Measurements from ENCODE around the gene KDM2B. TPM values are rescaled to one million over a fixed set of nuclear protein-coding genes. Genes with fewer than 3 reads are reported as not detected.
A peak's percentile ranks its signal among the peaks of the same experiment; 100 is the strongest.

The KDM2B gene
- total and polyA plus RNA-seq, 2 donors (not counting 1 experiment from before 2014, with no cell fraction given): 108 to 126 TPM

GRCh38 chr12:121577443-121578180 lies 3.2 kb downstream of the KDM2B start:
- H3K4me2 ChIP-seq (replicated peaks; ENCODE audit: low read depth, low read length, poor library complexity, severe bottlenecking): peak overlapping the region; percentile 97
- H3K4me3 Mint-ChIP-seq: peak overlapping the region; percentile 59
- no peaks in the 10 kb centered on the region for H3K9me3 ChIP-seq (ENCODE audit: control extremely low read depth in 1 of 3, control insufficient read depth in 2 of 3, insufficient read depth in 1 of 3, low read length in 2 of 3)
- no peaks in the 10 kb centered on the region for H3K27me3 Mint-ChIP-seq
- H3K9ac ChIP-seq (ENCODE audit: low read length): no peak overlapping the region
- no peak for ATAC-seq (ENCODE audit: low read depth)
- no peak overlapping the region for H3K27ac ChIP-seq (ENCODE audit: low read length in 2 of 2)
- ChIA-PET POLR2A (interaction anchor here (0.6 to 5.6 kb wide), 6 partner anchors 13 to 97 kb away, joined by 3 to 74 read pairs (median 10); no protein-coding TSS in a partner anchor), CTCF (interaction anchor here (1.0 to 9.0 kb wide), 9 partner anchors 9 to 76 kb away, joined by 3 to 72 read pairs (median 4); partner anchors contain the start of gene ORAI1)
- no peaks in the 10 kb centered on the region for H3K27me3 ChIP-seq (replicated peaks in 1 of 4; ENCODE audit: control extremely low read depth in 1 of 4, control insufficient read depth in 3 of 4, insufficient read depth in 4 of 4, low read length in 3 of 4)
- peaks cover 32% of the 10 kb centered on the region for H3K4me1 Mint-ChIP-seq
- TF ChIP-seq EZH2 (IDR thresholded peaks at IDR 0.05; ENCODE audit: borderline replicate concordance, insufficient read depth, low read depth, low read length, poor library complexity, severe bottlenecking): no peak
- TF ChIP-seq CTCF (IDR thresholded peaks at IDR 0.05): no peak
- no peak for DNase-seq
- no peaks in the 10 kb centered on the region for H3K79me2 ChIP-seq (ENCODE audit: control insufficient read depth, insufficient read depth, low read length)
- H3K9me3 Mint-ChIP-seq (ENCODE audit: insufficient read depth): no peaks in the 10 kb centered on the region
- peak overlapping the region; percentile 78 for H3K27ac Mint-ChIP-seq
- no peak overlapping the region for H2AFZ ChIP-seq (ENCODE audit: insufficient read depth, low read depth, low read length, poor library complexity, severe bottlenecking)
- H3K4me1 ChIP-seq (ENCODE audit: control insufficient read depth in 2 of 2, insufficient read depth in 2 of 2, low read length in 2 of 2): peaks cover 21 to 41% of the 10 kb centered on the region in 2 donors
- WGBS (ENCODE audit: insufficient coverage): 98% methylated on average over 6 of the region's 10 CpGs
- intact Hi-C loops (cut with micrococcal nuclease): no loop called here
- no peaks in the 10 kb centered on the region for H4K20me1 ChIP-seq (ENCODE audit: control insufficient read depth, insufficient read depth, low read length, poor library complexity, severe bottlenecking)
- no peak overlapping the region for H3K4me3 ChIP-seq (ENCODE audit: control extremely low read depth in 1 of 5, extremely low read depth in 1 of 5, insufficient read depth in 1 of 5, low read depth in 2 of 5, low read length in 4 of 5)
- H3K36me3 ChIP-seq (replicated peaks in 1 of 2; ENCODE audit: control extremely low read depth in 1 of 2, control insufficient read depth in 1 of 2, extremely low read depth in 1 of 2, insufficient read depth in 2 of 2, low read length in 1 of 2): peaks cover 0 to 16% of the 10 kb centered on the region in 2 experiments

- ATAC-seq (ENCODE audit: low read depth): no peak
- WGBS (ENCODE audit: insufficient coverage): 74% methylated on average over 3 of the region's 4 CpGs
- no peaks in the 10 kb centered on the region for H4K20me1 ChIP-seq (ENCODE audit: control insufficient read depth, insufficient read depth, low read length, poor library complexity, severe bottlenecking)
- peaks cover 0 to 16% of the 10 kb centered on the region in 2 experiments for H3K36me3 ChIP-seq (replicated peaks in 1 of 2; ENCODE audit: control extremely low read depth in 1 of 2, control insufficient read depth in 1 of 2, extremely low read depth in 1 of 2, insufficient read depth in 2 of 2, low read length in 1 of 2)
- Mint-ChIP-seq H3K27me3 (no peaks in the 10 kb centered on the region), H3K4me3 (peak overlapping the region; percentile 59), H3K9me3 (ENCODE audit: insufficient read depth) (no peaks in the 10 kb centered on the region), H3K27ac (peak overlapping the region; percentile 78), H3K4me1 (peaks cover 26% of the 10 kb centered on the region)
- ChIA-PET CTCF (interaction anchor here (1.2 to 9.0 kb wide), 6 partner anchors 11 to 61 kb away, joined by 3 to 72 read pairs (median 12); partner anchors contain the start of gene ORAI1), POLR2A (interaction anchor here (0.6 to 5.6 kb wide), 5 partner anchors 13 to 98 kb away, joined by 3 to 74 read pairs (median 6); no protein-coding TSS in a partner anchor)
- DNase-seq: no peak
- intact Hi-C loops (cut with micrococcal nuclease): no loop called here
- no peaks in the 10 kb centered on the region for H3K9me3 ChIP-seq (ENCODE audit: control extremely low read depth in 1 of 3, control insufficient read depth in 2 of 3, insufficient read depth in 1 of 3, low read length in 2 of 3)
- TF ChIP-seq CTCF (IDR thresholded peaks at IDR 0.05) (no peak), EZH2 (IDR thresholded peaks at IDR 0.05; ENCODE audit: borderline replicate concordance, insufficient read depth, low read depth, low read length, poor library complexity, severe bottlenecking) (no peak)
- H2AFZ ChIP-seq (ENCODE audit: insufficient read depth, low read depth, low read length, poor library complexity, severe bottlenecking): no peak overlapping the region
- H3K27ac ChIP-seq (ENCODE audit: low read length in 2 of 2): no peak overlapping the region
- no peaks in the 10 kb centered on the region for H3K27me3 ChIP-seq (replicated peaks in 1 of 4; ENCODE audit: control extremely low read depth in 1 of 4, control insufficient read depth in 3 of 4, insufficient read depth in 4 of 4, low read length in 3 of 4)
- no peak overlapping the region for H3K4me3 ChIP-seq (ENCODE audit: control extremely low read depth in 1 of 5, extremely low read depth in 1 of 5, insufficient read depth in 1 of 5, low read depth in 2 of 5, low read length in 4 of 5)
- H3K9ac ChIP-seq (ENCODE audit: low read length): no peak overlapping the region
- H3K79me2 ChIP-seq (ENCODE audit: control insufficient read depth, insufficient read depth, low read length): no peaks in the 10 kb centered on the region
- H3K4me2 ChIP-seq (replicated peaks; ENCODE audit: low read depth, low read length, poor library complexity, severe bottlenecking): no peak overlapping the region
- peaks cover 14 to 34% of the 10 kb centered on the region in 2 donors for H3K4me1 ChIP-seq (ENCODE audit: control insufficient read depth in 2 of 2, insufficient read depth in 2 of 2, low read length in 2 of 2)
Measured at GRCh38 chr12:121576851-121577391, 3.9 kb downstream of the KDM2B start.
